GM18873 (cell line): ENCODE data around the gene RNF26.
"Not testable (repeated sequence)": the region's sequence is repeated elsewhere in the genome, so short reads cannot be mapped to it uniquely, and the experiment has no call there.

Experiments used
- ATAC-seq: cut with Tn5 transposase; IDR thresholded peaks from one replicate; pipeline ENCODE4 v1.9.1; 2021; ENCODE audit warnings: mild to moderate bottlenecking, moderate library complexity, moderate number of reproducible peaks; ENCODE audit not compliant: unreplicated experiment, low FRiP score

The RNF26 gene

DNA sequence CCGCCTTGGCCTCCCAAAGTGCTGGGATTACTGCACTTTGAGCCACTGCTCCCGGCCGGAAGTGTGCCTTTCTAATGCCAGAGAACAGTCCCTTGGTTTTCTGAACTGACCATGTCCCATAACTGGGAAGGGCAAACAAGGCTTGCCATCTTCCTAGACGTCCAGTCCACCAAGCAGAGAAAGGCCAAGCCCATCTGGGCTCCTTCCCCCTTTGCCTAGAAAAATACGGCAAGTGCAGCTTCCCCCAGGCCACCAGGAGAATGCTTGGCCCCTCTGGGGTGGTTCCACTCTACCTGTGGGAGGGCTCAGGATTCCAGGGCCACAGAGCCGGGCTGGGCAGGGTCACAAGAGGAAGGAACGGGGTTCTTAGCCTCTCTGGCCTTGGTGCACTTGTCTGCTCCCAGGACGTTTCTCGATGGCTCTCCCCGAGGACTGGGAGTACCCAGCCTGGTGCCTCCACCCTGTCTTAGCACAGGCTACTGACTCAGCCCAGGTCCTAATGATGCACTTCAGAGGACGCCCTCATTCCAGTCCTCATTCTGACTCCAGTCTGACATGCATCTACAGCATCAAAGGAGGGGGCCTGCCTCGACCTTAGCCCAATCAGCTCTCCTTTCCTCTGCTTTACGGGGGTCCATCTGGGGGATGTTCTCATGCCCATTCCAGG is 46.0 kb downstream of the RNF26 start:
- no peak for ATAC-seq

DNA sequence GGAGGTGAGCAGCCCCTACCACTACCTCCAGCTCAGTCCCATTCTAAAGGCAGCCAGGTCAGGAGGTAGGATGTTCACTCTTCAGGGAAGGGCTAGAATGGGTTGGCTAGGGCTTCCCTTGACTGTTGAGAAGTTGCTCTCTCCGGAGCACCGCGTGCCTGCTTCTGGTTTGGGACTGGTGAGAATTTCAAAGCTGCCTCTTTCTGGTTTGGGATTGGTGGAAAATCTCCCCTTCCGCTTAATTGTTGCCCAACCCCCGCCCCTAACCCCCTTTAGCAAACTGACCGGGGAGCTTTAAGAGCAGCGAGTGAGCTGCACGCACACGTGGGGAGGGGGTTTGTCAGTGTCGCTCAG is 46.5 kb downstream of the RNF26 start:
- ATAC-seq = no peak

DNA sequence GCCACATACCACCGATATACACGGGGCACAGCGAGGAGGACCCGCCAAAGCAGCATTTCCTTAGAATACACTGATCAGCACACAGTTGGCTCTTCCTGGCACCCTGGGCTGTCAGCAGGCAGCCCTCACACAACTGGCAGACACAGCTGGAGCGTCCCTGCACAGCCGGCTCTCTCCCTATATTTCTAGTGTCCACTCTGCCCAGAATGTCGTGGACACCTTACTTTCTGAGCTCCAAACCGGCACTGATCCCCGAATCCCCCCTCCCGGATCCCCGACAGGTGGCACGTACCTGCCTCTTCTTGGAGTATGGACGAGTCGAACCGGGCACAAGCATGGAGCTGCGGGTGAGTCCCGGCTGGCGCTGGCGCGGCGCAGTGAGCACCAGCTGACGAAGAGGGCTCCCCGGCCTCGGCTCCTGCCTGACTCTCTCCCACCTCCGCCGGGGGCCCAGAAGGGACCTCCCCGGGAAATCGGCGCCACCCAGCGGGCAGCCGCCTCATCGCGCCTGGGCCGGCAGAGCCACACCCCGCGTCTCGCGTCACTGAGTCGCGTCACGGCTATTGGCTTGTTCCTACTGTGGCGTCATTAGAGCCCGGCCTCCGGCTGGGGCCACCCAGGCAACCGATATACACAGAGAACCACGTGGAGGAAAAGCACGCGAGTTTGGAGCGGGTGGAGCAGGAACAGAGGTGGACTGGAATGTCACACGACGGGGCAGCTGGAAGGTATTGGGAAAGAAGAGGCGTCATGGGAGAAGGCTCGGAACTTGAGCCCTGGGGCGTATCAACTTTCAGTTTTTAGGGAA is 47.1 kb downstream of the RNF26 start, which contains the start of gene USP2:
Gene USP2, minus strand, starts transcription at position 510 of the 808 bp plus-strand sequence. CDS start 8,210 bp downstream, outside the sequence.
- ATAC-seq = peak; percentile 86

DNA sequence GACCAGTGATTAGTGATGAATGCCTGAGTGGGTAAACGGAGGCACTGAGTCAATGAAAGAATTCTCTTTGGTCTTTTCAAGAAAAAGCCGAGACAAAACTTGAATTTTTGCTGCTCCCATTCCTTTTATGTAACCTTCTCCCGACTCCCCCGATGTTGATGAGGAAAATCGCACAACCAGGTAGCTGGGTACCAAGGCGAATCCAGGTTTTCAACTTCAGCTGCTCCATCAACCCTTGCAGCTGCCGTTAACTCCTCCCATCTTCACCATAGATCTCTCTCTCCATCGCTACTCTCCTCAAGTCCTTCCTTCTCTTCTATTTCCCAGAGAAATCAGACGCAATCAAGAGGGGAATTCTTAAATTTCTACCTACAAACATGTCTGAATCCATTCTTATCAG is 47.8 kb downstream of the RNF26 start:
- no peak for ATAC-seq

DNA sequence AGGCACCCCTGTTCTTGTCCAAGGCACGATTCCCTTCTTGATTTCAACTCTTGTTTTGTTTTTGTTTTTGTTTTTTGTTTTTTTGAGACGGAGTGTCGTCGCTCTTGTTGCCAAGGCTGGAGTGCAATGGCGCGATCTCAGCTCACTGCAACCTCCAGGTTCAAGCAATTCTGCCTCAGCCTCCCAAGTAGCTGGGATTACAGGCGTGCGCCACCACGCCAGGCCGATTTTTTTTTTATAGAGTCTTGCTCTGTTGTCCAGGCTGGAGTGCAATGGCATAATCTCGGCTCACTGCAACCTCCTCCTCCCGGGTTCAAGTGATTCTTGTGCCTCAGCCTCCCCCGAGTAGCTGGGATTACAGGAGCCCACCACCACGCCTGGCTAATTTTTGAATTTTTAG is 48.2 kb downstream of the RNF26 start:
- not testable (repeated sequence) for ATAC-seq

DNA sequence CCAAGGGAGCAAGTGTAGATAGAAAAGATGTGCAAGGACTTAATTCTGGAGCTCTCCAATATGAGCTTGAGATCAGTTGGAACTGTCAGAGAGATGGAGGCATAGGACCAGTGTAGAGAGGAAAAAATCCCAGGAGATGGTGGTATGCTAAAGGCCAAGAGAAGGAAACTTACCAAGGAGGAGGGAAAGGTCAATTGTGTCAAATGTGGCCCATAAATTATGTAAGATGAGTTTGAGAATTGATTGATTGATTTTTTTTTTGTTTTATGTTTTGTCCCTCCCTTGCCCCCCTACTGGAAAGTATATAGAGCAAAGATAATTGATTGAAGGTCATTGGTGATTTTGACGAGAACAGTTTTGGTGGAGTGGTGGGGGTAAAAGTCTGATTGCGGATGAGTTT is 50.0 kb downstream of the RNF26 start:
- ATAC-seq = no peak
